ENCODE measurements around the gene SMYD3. TPM values are rescaled to one million over a fixed set of nuclear protein-coding genes. Genes with fewer than 3 reads are reported as not detected.

SMYD3 gene
- total RNA-seq, 1 experiment from 2014 or later: 17.4 TPM

DNA sequence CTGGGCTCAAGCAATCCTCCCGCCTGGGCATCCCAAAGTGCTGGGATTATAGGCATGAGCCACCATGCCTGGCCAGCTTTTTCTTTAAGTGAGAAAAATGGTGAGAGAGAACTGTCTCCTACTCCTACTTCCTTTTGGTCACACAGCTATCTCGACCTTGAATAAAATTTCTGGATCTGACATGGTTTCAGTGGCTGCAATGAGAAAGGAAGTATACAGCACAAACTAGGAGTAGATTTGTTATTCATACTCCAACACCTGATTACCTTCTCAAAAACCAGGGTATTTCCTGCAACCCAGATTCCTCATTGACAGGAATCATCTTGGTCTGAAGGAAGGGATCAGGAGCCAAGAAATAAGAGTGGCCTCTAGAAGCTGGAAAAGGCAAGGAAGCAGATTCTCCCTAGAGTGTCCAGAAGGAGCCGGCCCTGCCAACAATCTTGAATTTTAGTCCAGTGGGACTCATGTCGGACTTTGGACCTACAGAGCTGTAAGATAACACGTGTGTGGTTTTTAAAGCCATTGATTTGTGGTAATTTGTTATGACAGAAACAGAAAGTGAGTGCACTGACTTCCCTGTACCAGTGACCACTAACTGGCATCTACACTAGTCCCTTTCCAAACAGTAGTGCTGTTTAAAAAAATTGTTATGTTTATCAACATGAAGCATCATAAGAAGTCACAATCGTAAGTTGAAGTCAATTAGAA is 516.6 kb downstream of the SMYD3 start:
- Histone ChIP-seq H3K9me3 (ENCODE audit: control insufficient read depth, insufficient read depth, low read depth, low read length) (no peaks in the 10 kb centered on the region), H3K4me3 (ENCODE audit: low read depth in 2 of 2, low read length in 2 of 2) (no peak overlapping the region), H3K27me3 (ENCODE audit: control insufficient read depth, insufficient read depth, low read length) (no peaks in the 10 kb centered on the region), H3K4me1 (ENCODE audit: control insufficient read depth, insufficient read depth, low read length) (peaks cover 22% of the 10 kb centered on the region), H3K27ac (ENCODE audit: low read length) (no peak overlapping the region), H3K36me3 (ENCODE audit: control insufficient read depth, insufficient read depth, low read length) (no peaks in the 10 kb centered on the region)
- CTCF ChIA-PET: no interaction called here
- ATAC-seq (no peak), DNase-seq (ENCODE audit: low read depth, low spot score) (no peak)
- POLR2A ChIA-PET: no interaction called here
- in situ Hi-C loops (cut with HindIII; ENCODE audit: low pct_unique_long_range_greater_than_20kb, low sequenced_read_pairs): no loop called here
- intact Hi-C loops (cut with micrococcal nuclease; ENCODE audit: unreplicated experiment): no loop called here
- TF ChIP-seq TCF7L2 (IDR thresholded peaks at IDR 0.05; ENCODE audit: low read depth, low read length): no peak
- TF ChIP-seq, protein P1, sequence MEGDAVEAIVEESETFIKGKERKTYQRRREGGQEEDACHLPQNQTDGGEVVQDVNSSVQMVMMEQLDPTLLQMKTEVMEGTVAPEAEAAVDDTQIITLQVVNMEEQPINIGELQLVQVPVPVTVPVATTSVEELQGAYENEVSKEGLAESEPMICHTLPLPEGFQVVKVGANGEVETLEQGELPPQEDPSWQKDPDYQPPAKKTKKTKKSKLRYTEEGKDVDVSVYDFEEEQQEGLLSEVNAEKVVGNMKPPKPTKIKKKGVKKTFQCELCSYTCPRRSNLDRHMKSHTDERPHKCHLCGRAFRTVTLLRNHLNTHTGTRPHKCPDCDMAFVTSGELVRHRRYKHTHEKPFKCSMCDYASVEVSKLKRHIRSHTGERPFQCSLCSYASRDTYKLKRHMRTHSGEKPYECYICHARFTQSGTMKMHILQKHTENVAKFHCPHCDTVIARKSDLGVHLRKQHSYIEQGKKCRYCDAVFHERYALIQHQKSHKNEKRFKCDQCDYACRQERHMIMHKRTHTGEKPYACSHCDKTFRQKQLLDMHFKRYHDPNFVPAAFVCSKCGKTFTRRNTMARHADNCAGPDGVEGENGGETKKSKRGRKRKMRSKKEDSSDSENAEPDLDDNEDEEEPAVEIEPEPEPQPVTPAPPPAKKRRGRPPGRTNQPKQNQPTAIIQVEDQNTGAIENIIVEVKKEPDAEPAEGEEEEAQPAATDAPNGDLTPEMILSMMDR (IDR thresholded peaks at IDR 0.05): no peak
- TF ChIP-seq, protein P2, sequence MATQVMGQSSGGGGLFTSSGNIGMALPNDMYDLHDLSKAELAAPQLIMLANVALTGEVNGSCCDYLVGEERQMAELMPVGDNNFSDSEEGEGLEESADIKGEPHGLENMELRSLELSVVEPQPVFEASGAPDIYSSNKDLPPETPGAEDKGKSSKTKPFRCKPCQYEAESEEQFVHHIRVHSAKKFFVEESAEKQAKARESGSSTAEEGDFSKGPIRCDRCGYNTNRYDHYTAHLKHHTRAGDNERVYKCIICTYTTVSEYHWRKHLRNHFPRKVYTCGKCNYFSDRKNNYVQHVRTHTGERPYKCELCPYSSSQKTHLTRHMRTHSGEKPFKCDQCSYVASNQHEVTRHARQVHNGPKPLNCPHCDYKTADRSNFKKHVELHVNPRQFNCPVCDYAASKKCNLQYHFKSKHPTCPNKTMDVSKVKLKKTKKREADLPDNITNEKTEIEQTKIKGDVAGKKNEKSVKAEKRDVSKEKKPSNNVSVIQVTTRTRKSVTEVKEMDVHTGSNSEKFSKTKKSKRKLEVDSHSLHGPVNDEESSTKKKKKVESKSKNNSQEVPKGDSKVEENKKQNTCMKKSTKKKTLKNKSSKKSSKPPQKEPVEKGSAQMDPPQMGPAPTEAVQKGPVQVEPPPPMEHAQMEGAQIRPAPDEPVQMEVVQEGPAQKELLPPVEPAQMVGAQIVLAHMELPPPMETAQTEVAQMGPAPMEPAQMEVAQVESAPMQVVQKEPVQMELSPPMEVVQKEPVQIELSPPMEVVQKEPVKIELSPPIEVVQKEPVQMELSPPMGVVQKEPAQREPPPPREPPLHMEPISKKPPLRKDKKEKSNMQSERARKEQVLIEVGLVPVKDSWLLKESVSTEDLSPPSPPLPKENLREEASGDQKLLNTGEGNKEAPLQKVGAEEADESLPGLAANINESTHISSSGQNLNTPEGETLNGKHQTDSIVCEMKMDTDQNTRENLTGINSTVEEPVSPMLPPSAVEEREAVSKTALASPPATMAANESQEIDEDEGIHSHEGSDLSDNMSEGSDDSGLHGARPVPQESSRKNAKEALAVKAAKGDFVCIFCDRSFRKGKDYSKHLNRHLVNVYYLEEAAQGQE (IDR thresholded peaks at IDR 0.05; ENCODE audit: insufficient read depth in 1 of 2, low read depth in 2 of 2, low read length in 1 of 2): no peak
- no peak for TF ChIP-seq SIN3A (IDR thresholded peaks at IDR 0.05; ENCODE audit: borderline replicate concordance, insufficient read depth, low read depth, low read length)
- TF ChIP-seq POLR2AphosphoS5 (IDR thresholded peaks at IDR 0.05; ENCODE audit: low read depth, low read length): no peak
- BruUV-seq (replicated peaks): no TSS peak

DNA sequence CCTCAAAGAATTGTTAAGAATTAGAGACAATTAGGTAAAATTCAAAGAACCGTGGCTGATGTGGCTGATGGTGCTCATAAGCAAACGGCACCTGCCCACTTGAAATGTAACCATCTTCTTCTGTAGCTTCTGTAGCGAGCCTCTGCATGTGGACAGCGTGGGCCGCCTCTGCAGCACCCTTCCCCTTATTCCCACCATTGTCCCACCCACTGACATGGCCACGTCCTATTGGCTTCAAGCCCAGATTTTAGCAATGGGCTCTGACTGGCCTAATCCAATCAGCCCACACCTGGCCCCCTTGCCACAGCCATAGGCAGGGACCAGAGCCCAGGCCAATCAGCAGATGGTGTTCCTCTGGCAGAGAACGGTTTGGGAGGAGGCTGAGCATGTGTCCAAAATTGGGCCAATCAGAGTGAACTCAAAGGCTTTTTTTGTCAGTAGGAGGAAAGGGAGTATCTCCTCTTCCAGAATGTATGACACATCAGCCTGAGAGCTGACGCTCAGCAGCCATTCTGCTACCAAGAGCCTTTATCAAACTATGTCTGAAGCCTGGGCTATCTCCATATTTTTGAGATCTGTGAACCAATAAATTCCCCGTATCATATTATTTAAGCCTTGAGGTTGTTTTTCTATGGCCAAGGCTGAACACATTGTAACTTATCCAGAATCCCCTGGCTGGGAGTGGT is 518.5 kb downstream of the SMYD3 start:
- no peak for TF ChIP-seq POLR2AphosphoS5 (IDR thresholded peaks at IDR 0.05; ENCODE audit: low read depth, low read length)
- TF ChIP-seq TCF7L2 (IDR thresholded peaks at IDR 0.05; ENCODE audit: low read depth, low read length): no peak
- TF ChIP-seq, protein P2 (IDR thresholded peaks at IDR 0.05; ENCODE audit: insufficient read depth in 1 of 2, low read depth in 2 of 2, low read length in 1 of 2): no peak
- TF ChIP-seq, protein P1 (IDR thresholded peaks at IDR 0.05): no peak
- TF ChIP-seq SIN3A (IDR thresholded peaks at IDR 0.05; ENCODE audit: borderline replicate concordance, insufficient read depth, low read depth, low read length): no peak
- ATAC-seq (no peak), DNase-seq (ENCODE audit: low read depth, low spot score) (no peak)
- BruUV-seq (replicated peaks): no TSS peak
- intact Hi-C loops (cut with micrococcal nuclease; ENCODE audit: unreplicated experiment) (no loop called here), in situ Hi-C loops (cut with HindIII; ENCODE audit: low pct_unique_long_range_greater_than_20kb, low sequenced_read_pairs) (no loop called here)
- H3K27ac ChIP-seq (ENCODE audit: low read length): peak overlapping the region; percentile 73
- no peaks in the 10 kb centered on the region for H3K36me3 ChIP-seq (ENCODE audit: control insufficient read depth, insufficient read depth, low read length)
- ChIA-PET POLR2A (no interaction called here), CTCF (no interaction called here)
- no peaks in the 10 kb centered on the region for H3K9me3 ChIP-seq (ENCODE audit: control insufficient read depth, insufficient read depth, low read depth, low read length)
- no peaks in the 10 kb centered on the region for H3K27me3 ChIP-seq (ENCODE audit: control insufficient read depth, insufficient read depth, low read length)
- no peak overlapping the region for H3K4me3 ChIP-seq (ENCODE audit: low read depth in 2 of 2, low read length in 2 of 2)
- H3K4me1 ChIP-seq (ENCODE audit: control insufficient read depth, insufficient read depth, low read length): peaks cover 22% of the 10 kb centered on the region

Measured in Panc1 (cell line).